ENCODE data around the gene SCAMP2.

The SCAMP2 gene

GRCh38 chr15:74837482-74838136, 35.6 kb downstream of the SCAMP2 start:
- DNase-seq: no peak

GRCh38 chr15:74836846-74837245, 36.3 kb downstream of the SCAMP2 start:
- no peak for DNase-seq

- peak; percentile 80 for DNase-seq
Observed at GRCh38 chr15:74835312-74835823, 37.8 kb downstream of the SCAMP2 start.

GRCh38 chr15:74833376-74834107, 39.6 kb downstream of the SCAMP2 start:
- no peak for DNase-seq

GRCh38 chr15:74832826-74833225, 40.3 kb downstream of the SCAMP2 start:
- no peak for DNase-seq

- no peak for DNase-seq
Observed at GRCh38 chr15:74831813-74832495, 41.2 kb downstream of the SCAMP2 start.

GRCh38 chr15:74830868-74831267, 42.3 kb downstream of the SCAMP2 start:
- DNase-seq: no peak

GRCh38 chr15:74829991-74830390, 43.2 kb downstream of the SCAMP2 start:
- no peak for DNase-seq

GRCh38 chr15:74829486-74829885, 43.7 kb downstream of the SCAMP2 start:
- no peak for DNase-seq

- no peak for DNase-seq
Observed at GRCh38 chr15:74828835-74829234, 44.3 kb downstream of the SCAMP2 start.

GRCh38 chr15:74827614-74828013, 45.6 kb downstream of the SCAMP2 start:
- DNase-seq: no peak

- DNase-seq: no peak
Observed at GRCh38 chr15:74826921-74827320, 46.2 kb downstream of the SCAMP2 start.

- DNase-seq: peak; percentile 64
Observed at GRCh38 chr15:74826364-74826819, 46.8 kb downstream of the SCAMP2 start, which contains the start of gene CPLX3. Gene CPLX3, plus strand, starts transcription at chr15:74826627. Its CDS starts 77 bp downstream, at chr15:74826704.

- no peak for DNase-seq
Observed at GRCh38 chr15:74825866-74826265, 47.3 kb downstream of the SCAMP2 start.

- DNase-seq: no peak
Observed at GRCh38 chr15:74824976-74825375, 48.2 kb downstream of the SCAMP2 start.

GRCh38 chr15:74823324-74823723, 49.8 kb downstream of the SCAMP2 start:
- no peak for DNase-seq

GRCh38 chr15:74822233-74822632, 50.9 kb downstream of the SCAMP2 start:
- DNase-seq: no peak

GRCh38 chr15:74821790-74822158, 51.4 kb downstream of the SCAMP2 start:
- DNase-seq: no peak

- DNase-seq: no peak
Observed at GRCh38 chr15:74821091-74821789, 51.9 kb downstream of the SCAMP2 start.

GRCh38 chr15:74820056-74820455, 53.1 kb downstream of the SCAMP2 start:
- DNase-seq: no peak

GRCh38 chr15:74817370-74817737, 55.8 kb downstream of the SCAMP2 start:
- no peak for DNase-seq

- DNase-seq: no peak
Observed at GRCh38 chr15:74816624-74817369, 56.4 kb downstream of the SCAMP2 start.

Measured in stimulated activated CD8-positive, alpha-beta memory T cell treated with anti-CD3 and anti-CD28 coated beads, Interleukin-4, amount 100 ng/mL, for 48 hours (primary cell).